SJCRH30 (cell line): Measurements from ENCODE around the gene NOCT. TPM values are rescaled to one million over a fixed set of nuclear protein-coding genes. Genes with fewer than 3 reads are reported as not detected.

Source experiments
- DNase-seq, 2 experiments: peaks; one replicate each; pipeline ENCODE4 v3.0.0-alpha.2; 2015 to 2020
- H3K27ac ChIP-seq: fragments of 250-450 bp; sonication (Bioruptor Pico); 2 replicates; pipeline ENCODE4 v1.5.1; 2020; ENCODE audit warnings: mild to moderate bottlenecking, moderate library complexity
- H3K27me3 ChIP-seq: fragments of 250-450 bp; sonication (Bioruptor Pico); 2 replicates; pipeline ENCODE4 v1.5.1; 2020; ENCODE audit warnings: mild to moderate bottlenecking, moderate library complexity
- H3K36me3 ChIP-seq: fragments of 250-450 bp; sonication (Bioruptor Pico); 2 replicates; pipeline ENCODE4 v1.5.1; 2020; ENCODE audit warnings: mild to moderate bottlenecking, moderate library complexity
- H3K4me1 ChIP-seq: fragments of 250-450 bp; sonication (Bioruptor Pico); 2 replicates; pipeline ENCODE4 v1.5.1; 2020; ENCODE audit warnings: mild to moderate bottlenecking, moderate library complexity
- H3K4me3 ChIP-seq: fragments of 250-450 bp; sonication (Bioruptor Pico); 2 replicates; pipeline ENCODE4 v1.5.1; 2020; ENCODE audit warnings: mild to moderate bottlenecking, moderate library complexity
- H3K9me3 ChIP-seq: fragments of 250-450 bp; sonication (Bioruptor Pico); replicated peaks from 2 replicates; pipeline ENCODE4 v1.5.1; 2020; ENCODE audit warnings: mild to moderate bottlenecking, moderate library complexity
- total RNA-seq: library from RNA; depleted of rRNA; stranded (reverse); fragments of >200 nt; shearing (Covaris generic); gene quantifications from 2 replicates; pipeline ENCODE4 v1.2.3, GENCODE V29; 2014; rRNA removed

NOCT gene, protein sequence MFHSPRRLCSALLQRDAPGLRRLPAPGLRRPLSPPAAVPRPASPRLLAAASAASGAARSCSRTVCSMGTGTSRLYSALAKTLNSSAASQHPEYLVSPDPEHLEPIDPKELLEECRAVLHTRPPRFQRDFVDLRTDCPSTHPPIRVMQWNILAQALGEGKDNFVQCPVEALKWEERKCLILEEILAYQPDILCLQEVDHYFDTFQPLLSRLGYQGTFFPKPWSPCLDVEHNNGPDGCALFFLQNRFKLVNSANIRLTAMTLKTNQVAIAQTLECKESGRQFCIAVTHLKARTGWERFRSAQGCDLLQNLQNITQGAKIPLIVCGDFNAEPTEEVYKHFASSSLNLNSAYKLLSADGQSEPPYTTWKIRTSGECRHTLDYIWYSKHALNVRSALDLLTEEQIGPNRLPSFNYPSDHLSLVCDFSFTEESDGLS
- total RNA-seq, result 12.8 and 13.8 TPM in 2 replicates

- H3K27ac ChIP-seq, result peak within 1 kb of the TSS; percentile 100
- no peaks in the 10 kb centered on the region for H3K27me3 ChIP-seq
- H3K36me3 ChIP-seq, result peaks cover 4% of the 10 kb centered on the region; the same call in 1 of the 2 replicates
- H3K9me3 ChIP-seq, result no peaks in the 10 kb centered on the region
- H3K4me1 ChIP-seq, result peaks cover 18% of the 10 kb centered on the region
- DNase-seq, result peak; percentile 86 to 88
- peak within 1 kb of the TSS; percentile 77 for H3K4me3 ChIP-seq
Measured at GRCh38 chr4:139015269-139015947, at the start of gene NOCT. Gene NOCT, plus strand, starts transcription at chr4:139015781. Its CDS starts 201 bp downstream, at chr4:139015982.

- Histone ChIP-seq H3K27ac (no peak overlapping the region), H3K4me3 (no peak overlapping the region), H3K27me3 (no peaks in the 10 kb centered on the region), H3K36me3 (no peaks in the 10 kb centered on the region), H3K4me1 (no peaks in the 10 kb centered on the region), H3K9me3 (no peaks in the 10 kb centered on the region)
- DNase-seq, result no peak
Measured at GRCh38 chr4:138967313-138967712, 48.3 kb upstream of the NOCT start.

GRCh38 chr4:138972956-138973801, 42.4 kb upstream of the NOCT start:
- peak in 1 of 2 experiments; percentile 4 for DNase-seq
- no peak overlapping the region for H3K27ac ChIP-seq
- H3K9me3 ChIP-seq, result no peaks in the 10 kb centered on the region
- no peaks in the 10 kb centered on the region for H3K4me1 ChIP-seq
- no peaks in the 10 kb centered on the region for H3K27me3 ChIP-seq
- H3K4me3 ChIP-seq, result no peak overlapping the region
- H3K36me3 ChIP-seq, result no peaks in the 10 kb centered on the region

GRCh38 chr4:138975225-138975624, 40.4 kb upstream of the NOCT start:
- no peaks in the 10 kb centered on the region for H3K36me3 ChIP-seq
- H3K27ac ChIP-seq, result no peak overlapping the region
- H3K4me1 ChIP-seq, result no peaks in the 10 kb centered on the region
- H3K27me3 ChIP-seq, result no peaks in the 10 kb centered on the region
- no peaks in the 10 kb centered on the region for H3K9me3 ChIP-seq
- no peak for DNase-seq
- no peak overlapping the region for H3K4me3 ChIP-seq

DNA sequence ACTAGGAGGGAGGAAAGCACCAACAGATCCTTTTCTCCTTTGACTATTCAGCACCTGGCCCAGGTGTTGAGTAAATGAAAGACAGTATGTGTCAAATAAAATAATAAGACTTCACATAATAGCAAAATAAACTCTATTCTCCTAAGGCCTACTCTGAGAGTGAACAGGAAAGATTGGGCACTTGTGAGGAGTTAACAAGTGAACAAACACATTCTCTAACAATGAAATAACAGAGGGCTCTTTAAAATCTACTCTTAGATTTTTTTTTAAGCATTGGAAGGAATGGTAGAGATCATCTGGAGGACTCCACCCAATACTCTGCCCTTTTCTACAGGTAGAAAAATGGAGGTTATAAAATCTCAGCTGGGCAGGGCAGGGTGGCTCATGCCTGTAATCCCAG, 39.1 kb upstream of the NOCT start:
- Histone ChIP-seq H3K4me3 (no peak overlapping the region), H3K36me3 (no peaks in the 10 kb centered on the region), H3K4me1 (no peaks in the 10 kb centered on the region), H3K9me3 (no peaks in the 10 kb centered on the region), H3K27me3 (no peaks in the 10 kb centered on the region), H3K27ac (no peak overlapping the region)
- DNase-seq, result no peak

- no peak overlapping the region for H3K4me3 ChIP-seq
- DNase-seq, result no peak
- H3K27ac ChIP-seq, result no peak overlapping the region
- no peaks in the 10 kb centered on the region for H3K27me3 ChIP-seq
- H3K9me3 ChIP-seq, result no peaks in the 10 kb centered on the region
- no peaks in the 10 kb centered on the region for H3K36me3 ChIP-seq
- H3K4me1 ChIP-seq, result no peaks in the 10 kb centered on the region
Measured at GRCh38 chr4:138977524-138977923, 38.1 kb upstream of the NOCT start.

- Histone ChIP-seq H3K4me1 (no peaks in the 10 kb centered on the region), H3K27ac (no peak overlapping the region), H3K4me3 (no peak overlapping the region), H3K9me3 (no peaks in the 10 kb centered on the region), H3K27me3 (no peaks in the 10 kb centered on the region), H3K36me3 (no peaks in the 10 kb centered on the region)
- DNase-seq, result no peak
Measured at GRCh38 chr4:138978028-138978585, 37.5 kb upstream of the NOCT start.

DNA sequence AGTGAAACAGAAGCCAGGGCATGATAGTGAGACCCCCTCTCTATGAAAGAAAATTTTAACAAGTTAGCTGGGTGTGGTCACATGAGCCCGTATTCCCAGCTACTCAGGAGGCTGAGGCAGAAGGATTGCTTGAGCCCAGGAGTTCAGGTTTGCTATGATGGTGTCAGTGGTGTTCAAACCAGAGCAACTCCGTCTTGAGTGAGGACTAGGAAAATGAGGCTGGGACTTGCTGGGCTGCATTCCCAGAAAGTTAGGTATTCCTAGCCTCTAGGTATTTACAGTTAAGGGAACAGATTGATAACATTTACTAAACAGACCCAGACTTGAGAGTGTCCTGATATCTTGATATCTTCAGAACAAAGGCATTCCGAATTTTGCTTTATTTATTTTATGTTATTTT, 37.0 kb upstream of the NOCT start:
- no peaks in the 10 kb centered on the region for H3K4me1 ChIP-seq
- no peak overlapping the region for H3K4me3 ChIP-seq
- no peaks in the 10 kb centered on the region for H3K9me3 ChIP-seq
- no peak for DNase-seq
- no peaks in the 10 kb centered on the region for H3K36me3 ChIP-seq
- H3K27ac ChIP-seq, result no peak overlapping the region
- H3K27me3 ChIP-seq, result no peaks in the 10 kb centered on the region

DNA sequence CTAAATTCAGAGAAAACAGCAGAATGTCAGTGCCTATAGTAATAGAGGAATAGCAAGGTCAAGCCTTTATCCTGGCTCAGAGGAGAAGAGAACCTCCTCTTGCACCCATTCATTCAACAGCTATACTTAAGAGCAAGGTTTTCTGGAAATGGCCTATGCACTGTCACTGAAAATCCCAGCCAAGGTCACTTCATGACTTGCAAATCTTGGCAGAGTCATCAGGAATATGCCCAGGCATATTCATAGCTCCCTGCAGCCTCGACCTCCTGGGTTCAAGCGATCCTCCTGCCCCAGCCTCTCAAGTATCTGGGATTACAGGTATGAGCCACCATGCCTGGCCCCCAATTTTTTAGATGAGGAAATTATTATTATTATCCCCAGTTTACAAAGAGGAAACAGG, 35.8 kb upstream of the NOCT start:
- H3K27ac ChIP-seq, result no peak overlapping the region
- DNase-seq, result no peak
- no peaks in the 10 kb centered on the region for H3K4me1 ChIP-seq
- H3K36me3 ChIP-seq, result no peaks in the 10 kb centered on the region
- no peaks in the 10 kb centered on the region for H3K27me3 ChIP-seq
- no peak overlapping the region for H3K4me3 ChIP-seq
- no peaks in the 10 kb centered on the region for H3K9me3 ChIP-seq

DNA sequence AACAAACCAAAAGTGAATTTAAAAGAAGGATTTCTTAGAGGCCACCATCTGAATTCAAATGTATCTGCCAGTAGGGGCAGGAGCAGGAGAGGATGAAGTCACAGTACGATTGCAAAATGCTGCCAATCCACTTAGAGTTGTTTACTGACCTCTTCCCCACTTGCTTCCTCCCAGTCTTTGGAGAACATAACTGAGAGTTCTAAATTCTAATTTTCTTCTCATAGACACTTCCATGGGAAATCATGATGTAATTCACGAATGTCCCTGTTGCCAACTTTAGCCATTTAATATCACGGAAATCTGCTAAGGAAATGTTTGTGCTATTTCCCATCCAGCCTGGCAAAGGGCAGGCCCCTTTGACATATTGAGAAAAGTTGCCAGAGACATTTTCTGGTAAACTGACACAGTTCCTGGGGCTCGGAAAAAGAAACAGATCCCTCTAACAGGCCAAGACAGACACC, 33.6 kb upstream of the NOCT start:
- H3K27ac ChIP-seq, result no peak overlapping the region
- no peaks in the 10 kb centered on the region for H3K9me3 ChIP-seq
- H3K36me3 ChIP-seq, result no peaks in the 10 kb centered on the region
- no peak for DNase-seq
- H3K27me3 ChIP-seq, result no peaks in the 10 kb centered on the region
- no peaks in the 10 kb centered on the region for H3K4me1 ChIP-seq
- H3K4me3 ChIP-seq, result no peak overlapping the region

GRCh38 chr4:138982754-138983153, 32.8 kb upstream of the NOCT start:
- no peak for DNase-seq
- Histone ChIP-seq H3K9me3 (no peaks in the 10 kb centered on the region), H3K4me3 (no peak overlapping the region), H3K27me3 (no peaks in the 10 kb centered on the region), H3K36me3 (no peaks in the 10 kb centered on the region), H3K4me1 (no peaks in the 10 kb centered on the region), H3K27ac (no peak overlapping the region)

- Histone ChIP-seq H3K4me1 (no peaks in the 10 kb centered on the region), H3K27me3 (no peaks in the 10 kb centered on the region), H3K36me3 (no peaks in the 10 kb centered on the region), H3K9me3 (no peaks in the 10 kb centered on the region), H3K4me3 (no peak overlapping the region), H3K27ac (no peak overlapping the region)
- DNase-seq, result no peak
Measured at GRCh38 chr4:138983690-138984089, 31.9 kb upstream of the NOCT start.

DNA sequence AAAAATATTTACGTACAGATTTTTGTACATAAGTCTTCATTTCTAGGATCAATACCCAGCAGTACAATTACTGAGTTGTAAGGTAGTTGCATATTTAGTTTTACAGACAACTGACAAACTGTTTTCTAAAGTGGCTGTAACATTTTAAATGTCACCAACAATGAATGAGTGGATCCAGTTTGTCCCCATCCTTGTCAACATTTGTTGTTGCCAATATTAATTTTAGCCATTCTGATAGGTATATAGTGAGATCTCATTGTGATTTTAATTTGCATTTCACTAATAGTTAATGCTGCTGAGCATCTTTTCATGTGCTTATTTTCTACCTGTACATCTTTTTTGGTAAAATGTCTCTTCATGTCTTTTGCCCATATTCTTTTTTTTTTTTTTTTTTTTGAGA, 30.9 kb upstream of the NOCT start:
- H3K9me3 ChIP-seq, result no peaks in the 10 kb centered on the region
- H3K4me3 ChIP-seq, result no peak overlapping the region
- no peaks in the 10 kb centered on the region for H3K36me3 ChIP-seq
- no peak overlapping the region for H3K27ac ChIP-seq
- no peak for DNase-seq
- no peaks in the 10 kb centered on the region for H3K4me1 ChIP-seq
- no peaks in the 10 kb centered on the region for H3K27me3 ChIP-seq

- Histone ChIP-seq H3K27ac (no peak overlapping the region), H3K9me3 (no peaks in the 10 kb centered on the region), H3K27me3 (no peaks in the 10 kb centered on the region), H3K4me1 (no peaks in the 10 kb centered on the region), H3K36me3 (no peaks in the 10 kb centered on the region), H3K4me3 (no peak overlapping the region)
- no peak for DNase-seq
Measured at GRCh38 chr4:138992676-138993075, 22.9 kb upstream of the NOCT start.
